HFFc6 (cell line): Measurements from ENCODE around the gene BZW2. TPM values are rescaled to one million over a fixed set of nuclear protein-coding genes. Genes with fewer than 3 reads are reported as not detected.

Experiments
- DNase-seq: peaks from one replicate; pipeline ENCODE4 v3.0.0-alpha.2; 2018
- H3K27ac Mint-ChIP-seq: 2 replicates; pipeline ENCODE4 v1.8.0; 2020; ENCODE audit warnings: mild to moderate bottlenecking, mixed read lengths
- H3K27me3 Mint-ChIP-seq: 2 replicates; pipeline ENCODE4 v1.8.0; 2021; ENCODE audit warnings: mild to moderate bottlenecking, moderate library complexity, mixed read lengths; ENCODE audit not compliant: insufficient read depth
- H3K36me3 Mint-ChIP-seq: 2 replicates; pipeline ENCODE4 v1.8.0; 2021; ENCODE audit warnings: low read depth, mixed read lengths
- H3K4me1 Mint-ChIP-seq: 2 replicates; pipeline ENCODE4 v1.8.0; 2020; ENCODE audit warnings: low read depth, mixed read lengths
- H3K4me3 Mint-ChIP-seq: 2 replicates; pipeline ENCODE4 v1.8.0; 2020; ENCODE audit warnings: mild to moderate bottlenecking, moderate library complexity, mixed read lengths
- H3K9me3 Mint-ChIP-seq: 2 replicates; pipeline ENCODE4 v1.8.0; 2020; ENCODE audit warnings: mild to moderate bottlenecking, mixed read lengths
- CTCF ChIP-seq: fragments of 200-600 bp; sonication (generic); IDR thresholded peaks from 2 replicates; pipeline ENCODE4 v1.5.0; 2021; ENCODE audit warnings: antibody characterized with exemption, mild to moderate bottlenecking
- total RNA-seq, 6 experiments: library from RNA; stranded (reverse); fragmentation: NEBNext Ultra II Directional; extraction: Animal tissue kit (Norgen Biotek cat#: 25700); gene quantifications; 2 replicates in 1 of 6; 3 replicates in 5 of 6; pipeline ENCODE4 v1.2.3, GENCODE V29; 2021

Gene BZW2
- total RNA-seq, 6 experiments from 2014 or later, result 75.8 to 104 (median 94.5) TPM

DNA sequence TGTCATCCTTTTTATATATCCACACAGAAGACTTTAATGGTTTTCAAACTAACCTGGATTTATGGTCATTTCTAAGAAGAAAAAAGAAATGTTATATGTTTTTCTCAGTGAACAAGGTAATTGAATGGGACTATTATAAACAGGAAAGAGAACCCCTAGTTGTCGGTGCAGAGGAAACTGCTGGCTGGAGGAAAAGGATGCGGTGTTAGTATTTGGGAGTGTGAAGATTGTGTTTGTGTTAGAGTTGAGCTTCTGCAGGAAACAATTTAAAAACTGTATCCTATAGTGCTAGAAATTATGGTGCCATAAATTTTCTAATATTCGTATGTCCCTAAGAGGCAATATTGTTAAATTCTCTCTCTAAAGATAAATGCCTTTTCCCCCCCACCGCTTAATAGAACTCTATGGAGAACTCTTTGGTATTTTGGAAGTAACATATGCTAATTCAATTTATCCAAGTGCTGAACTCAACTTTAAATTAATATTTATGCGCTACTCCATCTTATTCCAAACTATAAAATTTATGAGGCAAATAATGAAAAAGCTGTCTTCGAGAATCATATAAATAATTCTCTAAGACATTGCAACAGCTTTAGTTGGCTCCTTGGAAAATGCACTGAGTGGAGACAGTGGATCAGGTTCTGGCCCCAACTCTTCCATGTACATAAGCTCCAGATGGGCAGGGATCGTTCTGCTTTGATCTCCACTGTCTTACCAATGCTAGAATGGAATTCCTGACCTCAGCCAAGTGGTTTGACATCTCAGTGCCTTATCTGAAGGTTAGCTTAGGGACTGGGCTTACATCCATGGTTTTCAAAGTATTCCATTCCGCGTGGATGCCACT, 5.6 kb downstream of the BZW2 start:
- no peak for TF ChIP-seq CTCF
- Mint-ChIP-seq H3K27me3 (no peaks in the 10 kb centered on the region), H3K27ac (no peak overlapping the region), H3K36me3 (peaks cover 10% of the 10 kb centered on the region; the same call in 1 of the 2 replicates), H3K9me3 (no peaks in the 10 kb centered on the region), H3K4me1 (peaks cover 69% of the 10 kb centered on the region), H3K4me3 (no peak overlapping the region)
- DNase-seq, result no peak

- Mint-ChIP-seq H3K9me3 (no peaks in the 10 kb centered on the region), H3K4me1 (peaks cover 72% of the 10 kb centered on the region), H3K27me3 (no peaks in the 10 kb centered on the region), H3K36me3 (peaks cover 13% of the 10 kb centered on the region; the same call in 1 of the 2 replicates), H3K4me3 (no peak overlapping the region), H3K27ac (no peak overlapping the region)
- TF ChIP-seq CTCF, result no peak
- no peak for DNase-seq
These were observed 6.2 kb downstream of the BZW2 start for GRCh38 chr7:16652240-16652583.

- H3K27ac Mint-ChIP-seq, result no peak overlapping the region
These were observed 6.9 kb downstream of the BZW2 start for GRCh38 chr7:16652888-16653287.

DNA sequence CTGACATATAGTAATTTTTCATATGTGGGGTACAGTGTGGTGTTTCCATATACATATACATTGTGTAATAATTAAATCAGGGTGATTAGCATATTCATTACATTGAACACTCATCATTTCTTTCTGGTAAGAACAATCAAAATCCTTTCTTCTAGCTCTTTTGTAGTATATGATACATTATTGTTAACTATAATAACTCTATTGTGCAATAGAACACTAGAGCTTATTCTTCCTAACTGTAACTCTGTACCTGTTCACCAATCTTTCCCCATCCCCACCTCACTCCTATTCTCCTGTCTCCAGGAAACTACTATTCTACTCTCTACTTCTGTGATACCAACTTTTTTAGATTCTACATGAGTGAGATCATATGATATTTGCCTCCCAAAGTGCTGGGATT, 9.4 kb downstream of the BZW2 start:
- Mint-ChIP-seq H3K4me1 (peaks cover 50% of the 10 kb centered on the region), H3K27me3 (no peaks in the 10 kb centered on the region), H3K9me3 (no peaks in the 10 kb centered on the region), H3K27ac (no peak overlapping the region), H3K36me3 (peaks cover 9% of the 10 kb centered on the region; the same call in 1 of the 2 replicates), H3K4me3 (no peak overlapping the region)
- no peak for TF ChIP-seq CTCF
- no peak for DNase-seq

More at GRCh38 chr7:16652888-16653287, 6.9 kb downstream of the BZW2 start:
- Mint-ChIP-seq H3K4me3 (no peak overlapping the region), H3K4me1 (peaks cover 72% of the 10 kb centered on the region), H3K36me3 (peaks cover 13% of the 10 kb centered on the region; the same call in 1 of the 2 replicates), H3K9me3 (no peaks in the 10 kb centered on the region), H3K27me3 (no peaks in the 10 kb centered on the region)
- no peak for TF ChIP-seq CTCF
- no peak for DNase-seq

DNA sequence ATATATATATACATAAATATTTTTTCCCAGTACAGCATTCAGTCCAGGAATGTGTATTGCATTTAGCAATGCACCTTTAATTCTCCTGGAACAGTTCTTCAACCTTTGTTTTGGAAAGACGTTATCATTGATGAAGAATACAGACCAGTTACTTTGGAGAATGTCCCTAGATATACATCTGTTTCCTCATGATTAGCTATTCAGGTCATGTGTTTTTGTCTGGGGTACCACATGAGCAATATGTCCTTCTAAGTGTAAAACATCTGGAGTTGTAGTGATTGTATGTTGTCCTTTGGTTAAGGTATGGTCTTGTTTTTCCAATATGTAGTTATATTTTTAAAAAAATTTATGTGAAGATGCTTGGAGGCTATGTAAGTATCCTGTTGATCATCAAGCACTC, 10.2 kb downstream of the BZW2 start:
- H3K9me3 Mint-ChIP-seq, result no peaks in the 10 kb centered on the region
- TF ChIP-seq CTCF, result no peak
- H3K4me3 Mint-ChIP-seq, result no peak overlapping the region
- H3K27me3 Mint-ChIP-seq, result no peaks in the 10 kb centered on the region
- no peak overlapping the region for H3K27ac Mint-ChIP-seq
- DNase-seq, result no peak
- peaks cover 53% of the 10 kb centered on the region for H3K4me1 Mint-ChIP-seq
- H3K36me3 Mint-ChIP-seq, result peaks cover 11% of the 10 kb centered on the region
